Measurements from ENCODE around the gene ZNF714.

DNA sequence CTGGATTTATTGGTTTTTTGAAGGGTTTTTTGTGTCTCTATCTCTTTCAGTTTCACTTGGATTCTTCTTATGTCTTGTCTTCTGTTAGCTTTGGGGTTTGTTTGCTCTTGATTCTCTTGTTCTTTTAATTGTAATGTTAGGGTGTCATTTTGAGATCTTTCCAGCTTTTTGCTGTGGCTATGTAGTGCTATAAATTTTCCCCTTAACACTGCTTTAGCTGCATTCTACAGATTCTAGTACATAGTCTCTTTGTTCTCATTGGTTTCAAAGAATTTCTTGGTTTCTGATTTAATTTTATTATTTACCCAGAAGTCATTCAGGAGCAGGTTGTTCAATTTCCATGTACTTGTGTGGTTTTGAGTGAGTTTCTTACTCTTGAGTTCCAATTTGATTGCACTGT is 37.0 kb upstream of the ZNF714 start:
- TF ChIP-seq SP1 (IDR thresholded peaks at IDR 0.05), result no peak
- TF ChIP-seq BHLHE40 (IDR thresholded peaks at IDR 0.05; ENCODE audit: borderline replicate concordance), result no peak
- TF ChIP-seq CTBP1 (IDR thresholded peaks at IDR 0.05; ENCODE audit: borderline replicate concordance), result no peak
- no peak for TF ChIP-seq L3MBTL2 (conservative IDR thresholded peaks at IDR 0.05)
- no peak for TF ChIP-seq TARDBP (IDR thresholded peaks at IDR 0.05)
- no peak for TF ChIP-seq FOXM1 (IDR thresholded peaks at IDR 0.05; ENCODE audit: borderline replicate concordance)
- TF ChIP-seq ARNT (IDR thresholded peaks at IDR 0.05), result no peak
- TF ChIP-seq FOXK2 (IDR thresholded peaks at IDR 0.05), result no peak
- no peak for TF ChIP-seq SUZ12 (IDR thresholded peaks at IDR 0.05)
- TF ChIP-seq ELF4 (IDR thresholded peaks at IDR 0.05), result no peak
- TF ChIP-seq FOXA1 (IDR thresholded peaks at IDR 0.05), result no peak
- TF ChIP-seq, protein P1, sequence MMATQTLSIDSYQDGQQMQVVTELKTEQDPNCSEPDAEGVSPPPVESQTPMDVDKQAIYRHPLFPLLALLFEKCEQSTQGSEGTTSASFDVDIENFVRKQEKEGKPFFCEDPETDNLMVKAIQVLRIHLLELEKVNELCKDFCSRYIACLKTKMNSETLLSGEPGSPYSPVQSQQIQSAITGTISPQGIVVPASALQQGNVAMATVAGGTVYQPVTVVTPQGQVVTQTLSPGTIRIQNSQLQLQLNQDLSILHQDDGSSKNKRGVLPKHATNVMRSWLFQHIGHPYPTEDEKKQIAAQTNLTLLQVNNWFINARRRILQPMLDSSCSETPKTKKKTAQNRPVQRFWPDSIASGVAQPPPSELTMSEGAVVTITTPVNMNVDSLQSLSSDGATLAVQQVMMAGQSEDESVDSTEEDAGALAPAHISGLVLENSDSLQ (IDR thresholded peaks at IDR 0.05), result no peak

Measured in HEK293T (cell line).